Measurements from ENCODE around the gene SMPX.

Gene SMPX

DNA sequence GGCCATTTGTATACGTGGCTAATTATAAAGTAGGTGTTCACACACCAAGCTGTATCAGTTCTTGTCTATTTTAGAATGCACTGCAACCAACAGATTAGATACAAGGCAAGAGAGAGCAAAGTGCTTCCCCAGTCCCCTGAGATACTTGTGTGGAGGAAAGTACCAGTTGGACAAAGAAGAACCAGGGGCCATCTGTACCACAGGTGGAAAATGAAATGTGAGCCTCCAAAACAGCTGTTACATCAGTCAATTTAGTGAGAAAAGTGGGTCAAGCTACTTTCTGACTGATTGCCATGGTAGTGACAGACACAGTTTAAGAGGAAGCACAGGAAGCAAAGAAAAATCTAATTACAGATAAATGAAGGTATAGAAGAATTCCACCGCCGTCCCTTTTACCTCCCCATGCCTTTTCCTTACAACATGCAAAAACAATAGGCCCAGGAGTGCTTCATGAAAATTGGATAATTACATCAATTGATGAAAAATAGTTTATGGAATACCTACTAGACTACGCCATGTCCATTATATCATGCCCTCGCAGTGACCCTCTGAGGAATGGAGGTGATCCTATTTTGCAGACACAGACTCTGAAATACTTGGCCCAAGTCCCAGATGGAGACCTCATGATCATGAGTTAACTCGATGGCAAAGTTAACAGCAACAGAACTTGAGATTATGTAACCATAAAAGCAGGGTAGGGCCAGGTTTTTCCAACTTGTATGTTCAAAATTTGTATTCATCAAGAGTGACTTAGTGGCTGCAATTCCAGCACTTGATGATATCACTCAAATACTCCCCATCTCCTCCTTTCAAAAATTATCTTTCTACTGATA, 15.8 kb downstream of the SMPX start:
- no peak for FAIRE-seq

DNA sequence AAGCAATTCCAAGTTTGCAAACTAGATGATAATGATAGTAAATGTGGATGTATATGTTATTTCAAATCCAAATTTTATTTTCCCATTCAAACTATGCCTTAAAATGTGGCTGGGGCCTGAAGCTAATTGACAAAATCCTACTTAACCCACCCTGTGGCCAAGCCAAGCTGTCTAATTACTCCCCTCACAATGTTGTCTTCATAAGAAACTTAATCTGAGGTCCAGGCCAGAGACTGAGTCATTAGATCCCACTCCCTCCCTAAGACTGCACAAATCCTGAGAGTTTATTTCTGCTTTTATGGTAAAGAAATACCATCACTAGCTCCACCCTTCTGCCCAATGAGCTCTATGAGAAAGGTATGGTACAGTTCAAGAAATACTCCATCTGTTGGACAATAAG, 16.6 kb downstream of the SMPX start:
- no peak for FAIRE-seq

DNA sequence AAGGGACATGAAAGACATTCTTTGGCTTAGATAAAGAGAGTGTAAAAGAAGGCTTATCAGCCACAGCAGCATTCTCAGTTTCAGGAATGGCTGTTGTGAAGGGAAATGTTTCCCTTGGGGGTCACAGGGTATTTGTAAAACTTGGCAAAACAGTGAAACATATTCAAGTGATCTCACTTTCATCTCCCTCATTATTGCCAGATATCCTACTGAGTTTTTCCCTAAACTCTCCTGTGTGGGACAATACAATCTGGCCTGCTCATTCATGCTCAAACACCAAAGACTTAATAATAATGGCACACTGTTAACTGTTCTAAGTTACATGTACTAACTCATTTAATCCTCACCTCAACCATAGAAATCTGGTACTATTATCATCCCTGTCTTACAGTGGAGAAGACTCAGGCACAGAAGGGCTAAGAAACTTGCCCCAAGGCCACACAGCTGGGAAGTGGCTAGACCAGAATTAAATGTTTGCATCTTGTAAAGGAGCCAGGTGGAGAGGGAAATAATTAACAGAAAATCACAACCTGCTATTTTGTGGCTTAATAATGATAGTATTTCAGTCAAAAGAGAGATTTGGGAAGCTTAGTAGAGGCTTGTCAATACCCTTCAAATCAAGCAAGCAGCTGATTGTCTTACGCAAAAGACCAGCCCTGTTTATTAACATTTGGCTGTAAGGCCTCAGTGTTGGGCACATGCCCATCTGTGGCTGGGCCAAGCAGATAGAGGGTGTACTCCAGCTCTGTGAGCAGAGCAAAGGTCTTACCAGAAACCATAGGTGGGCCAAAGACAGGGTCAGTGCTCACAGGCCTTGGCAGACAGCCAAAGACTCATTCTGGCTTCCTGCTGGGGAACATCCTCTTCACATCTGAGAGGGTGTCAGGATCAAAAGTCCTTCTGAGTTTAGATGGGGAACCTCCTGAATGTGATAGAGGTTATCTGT, 17.3 kb downstream of the SMPX start:
- FAIRE-seq: no peak

DNA sequence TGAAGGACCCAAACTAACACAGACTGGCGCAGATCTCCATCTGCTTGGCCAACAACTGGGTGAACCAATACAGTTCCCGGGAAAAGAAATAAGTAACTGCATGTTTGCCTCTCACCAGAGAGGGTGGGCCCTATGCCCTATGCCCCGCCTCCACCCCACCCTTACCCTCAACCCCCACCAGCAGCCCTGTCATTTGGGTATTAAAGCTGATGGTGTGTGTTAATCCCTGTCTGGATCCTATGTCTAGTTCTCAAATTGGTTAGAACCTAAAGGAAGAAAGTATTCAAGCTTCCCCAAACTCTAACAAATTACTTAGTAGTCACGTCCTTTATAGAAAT, 19.0 kb downstream of the SMPX start:
- no peak for FAIRE-seq

DNA sequence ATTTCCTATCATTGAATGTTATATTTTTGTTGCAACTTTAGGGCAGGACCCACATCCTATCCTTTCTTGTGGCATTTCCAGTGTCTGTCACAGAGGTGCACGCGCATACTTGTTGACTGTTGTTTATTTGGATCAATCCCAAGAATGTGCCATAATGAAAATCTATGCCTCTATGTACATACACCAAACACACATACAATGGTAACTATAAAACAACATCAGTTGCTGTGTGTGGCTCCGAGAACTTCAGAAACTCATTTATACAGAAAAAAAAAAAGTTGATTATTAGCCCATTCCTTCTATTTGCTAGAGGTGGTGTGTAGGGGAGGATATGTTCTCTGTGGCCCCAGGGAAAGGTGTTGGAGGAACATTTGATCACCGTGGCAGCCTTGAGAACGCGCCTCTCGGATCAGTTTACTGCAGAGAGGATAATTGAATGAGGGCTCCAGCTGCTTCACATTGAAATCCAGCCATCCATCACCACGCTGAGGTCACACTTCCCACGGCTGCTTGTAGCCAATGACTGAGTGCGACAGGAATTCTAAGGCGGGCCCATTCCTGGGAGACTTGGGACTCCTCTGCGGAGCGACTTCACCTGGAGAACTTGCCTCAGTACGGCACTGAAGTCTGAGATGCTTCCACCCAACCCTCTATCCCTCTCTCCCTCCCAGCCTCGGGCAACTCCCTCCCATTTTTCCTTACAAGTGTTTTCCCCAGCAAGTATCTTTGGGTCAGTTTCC, 19.5 kb downstream of the SMPX start:
- FAIRE-seq: no peak

DNA sequence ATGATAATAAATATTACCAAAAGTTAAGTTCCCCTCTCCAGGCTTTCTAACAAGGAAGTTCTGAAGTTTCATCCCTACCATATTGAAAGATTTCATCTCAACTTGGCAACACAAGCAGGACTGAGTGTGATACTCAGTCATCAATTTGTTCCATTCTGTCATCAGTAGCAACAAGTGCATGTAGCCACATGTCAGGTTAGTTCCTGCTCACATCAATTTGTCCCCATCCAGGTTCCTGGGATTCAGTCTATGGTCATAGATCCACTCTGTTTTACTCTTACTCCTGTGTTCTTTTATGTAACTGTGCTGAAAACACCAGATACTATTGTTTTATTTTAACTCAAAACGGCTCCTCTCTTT, 22.2 kb downstream of the SMPX start:
- FAIRE-seq: no peak

DNA sequence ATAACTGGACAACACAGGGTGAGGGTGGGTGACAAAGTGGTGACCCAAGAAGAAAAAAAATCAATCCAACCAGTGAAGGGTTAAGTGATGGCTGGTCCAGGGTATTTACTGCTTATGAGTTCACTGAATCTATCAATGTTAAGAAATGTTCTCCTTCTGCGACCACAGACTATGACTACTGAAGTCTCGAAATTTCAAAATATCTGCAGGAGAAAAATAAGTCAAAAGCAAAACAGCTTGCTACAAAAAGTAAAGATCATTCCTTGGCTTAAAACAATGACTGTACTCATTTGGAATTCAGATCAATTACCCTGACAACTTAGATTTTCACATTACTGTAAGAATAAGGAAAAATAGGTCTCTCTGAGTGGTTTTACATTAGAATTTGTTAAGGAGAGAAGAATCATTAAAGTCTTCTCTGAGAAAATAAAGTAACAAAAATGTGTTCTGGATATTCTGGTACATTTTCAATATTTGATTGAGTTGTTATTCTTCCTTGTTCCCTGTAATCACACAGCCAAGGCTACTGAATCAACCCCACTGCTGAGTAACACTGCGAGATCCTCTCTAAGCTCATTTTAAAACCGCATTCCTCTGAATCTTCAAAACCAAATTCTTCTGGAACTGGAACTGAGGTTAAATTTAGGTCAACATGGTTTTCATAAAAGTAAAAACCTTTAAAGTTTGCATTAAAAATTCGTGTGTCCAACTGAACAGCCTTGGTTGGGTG, 22.7 kb downstream of the SMPX start:
- FAIRE-seq: no peak

DNA sequence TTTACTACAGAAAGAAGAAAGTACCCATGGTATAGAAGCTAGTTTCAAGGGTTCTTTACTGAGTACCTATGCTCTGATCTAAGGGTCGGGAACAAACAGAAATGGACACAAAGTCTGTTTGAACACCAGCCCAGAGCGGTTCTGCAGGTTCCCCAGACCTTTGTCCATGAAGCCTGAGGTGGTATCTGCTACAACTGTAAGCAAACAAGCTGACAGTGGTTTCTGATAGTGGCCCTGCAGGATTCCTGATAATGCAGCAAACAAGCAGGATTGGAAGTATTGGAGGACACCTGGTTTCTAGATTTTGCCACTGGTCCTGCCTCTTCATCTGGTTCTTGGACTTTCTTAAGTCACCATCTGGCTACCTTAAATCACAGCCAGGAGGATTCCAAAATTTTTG, 23.7 kb downstream of the SMPX start:
- no peak for FAIRE-seq

DNA sequence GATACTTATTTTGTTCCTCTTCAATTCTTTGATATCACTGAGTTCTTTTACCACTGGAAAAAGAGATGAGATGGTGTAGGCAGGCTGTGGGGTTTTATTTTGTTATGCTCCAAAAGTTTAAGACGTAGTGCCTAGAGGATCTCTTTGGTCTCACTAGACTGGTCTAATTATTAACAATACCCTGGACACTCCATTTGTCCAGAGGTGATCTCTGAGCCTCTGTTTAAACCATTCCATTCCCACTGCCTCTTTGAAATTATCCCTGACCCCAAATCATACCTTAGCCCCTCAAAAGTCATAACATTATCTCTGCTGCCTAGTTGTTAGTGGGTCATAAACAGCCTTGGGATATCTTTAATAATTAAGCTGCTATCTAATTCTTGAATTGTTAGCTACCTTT, 24.2 kb downstream of the SMPX start:
- FAIRE-seq: no peak

DNA sequence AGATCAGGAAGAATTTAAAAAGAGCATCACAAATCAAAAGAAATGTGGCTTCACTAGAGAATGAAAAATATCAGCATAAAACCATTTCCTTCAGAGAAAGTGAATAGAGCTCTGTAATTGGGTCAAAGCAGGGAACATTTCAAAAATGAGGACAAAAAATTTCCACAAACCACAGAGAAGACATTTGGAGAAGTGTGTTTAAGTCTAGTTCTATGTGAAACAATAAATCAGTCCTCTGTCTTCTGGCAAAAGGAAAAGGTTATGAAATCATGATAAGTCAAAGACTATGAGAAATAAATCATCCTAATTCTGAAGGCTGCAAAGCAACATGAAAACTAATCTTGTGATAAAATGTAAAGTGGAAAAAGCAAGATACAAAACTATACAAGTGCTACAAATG, 27.9 kb downstream of the SMPX start:
- no peak for FAIRE-seq

DNA sequence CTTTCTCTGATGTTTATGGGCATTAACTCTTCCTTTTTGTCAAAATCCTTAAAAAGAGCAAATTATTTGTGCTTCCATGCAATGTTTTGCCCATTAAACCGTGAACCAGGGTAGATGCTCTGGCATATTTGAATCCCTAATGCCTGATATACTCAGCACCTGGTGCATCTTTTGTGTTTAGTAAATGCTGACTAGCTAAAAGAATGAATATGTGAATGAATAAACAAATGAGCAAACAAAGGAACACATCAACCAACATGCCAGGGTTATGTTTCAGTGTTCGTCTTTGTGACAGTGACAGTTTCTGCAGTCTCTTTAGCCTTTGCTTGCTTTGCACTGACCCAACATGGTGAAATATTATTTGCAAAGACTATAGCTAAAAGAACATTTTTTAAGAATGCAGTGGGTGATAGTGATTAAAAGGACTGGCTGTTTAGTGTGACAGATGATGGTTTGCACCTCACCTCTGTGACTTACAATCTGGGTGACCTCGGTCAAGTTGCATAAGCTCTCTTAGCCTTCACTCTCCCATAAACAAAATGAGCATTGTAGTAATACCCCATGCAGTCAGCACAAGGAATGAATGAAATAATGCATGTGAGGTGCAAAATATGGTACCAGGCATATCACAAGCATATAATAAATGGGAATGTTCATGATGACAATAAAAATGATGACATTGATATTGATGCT, 29.5 kb downstream of the SMPX start:
- FAIRE-seq: no peak

DNA sequence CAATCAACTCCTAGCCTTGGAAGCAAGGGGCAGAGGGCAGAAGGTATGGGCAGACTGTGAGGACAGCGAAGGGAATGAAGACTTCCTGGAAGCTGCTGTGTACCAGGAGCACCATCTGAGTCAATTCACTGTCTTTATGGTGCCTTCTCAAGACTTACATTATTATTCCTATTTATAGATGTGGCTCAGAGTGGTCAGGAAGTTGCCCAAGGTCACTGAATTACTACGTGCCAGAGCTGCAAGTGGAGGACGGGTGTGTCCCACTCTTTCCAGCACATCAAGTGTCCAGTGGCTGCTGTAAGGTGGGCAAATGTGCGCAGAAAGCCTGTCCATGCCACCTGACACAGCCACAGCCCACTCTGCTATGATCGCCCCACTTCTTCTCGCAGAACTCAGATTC, 32.0 kb downstream of the SMPX start:
- FAIRE-seq: no peak

DNA sequence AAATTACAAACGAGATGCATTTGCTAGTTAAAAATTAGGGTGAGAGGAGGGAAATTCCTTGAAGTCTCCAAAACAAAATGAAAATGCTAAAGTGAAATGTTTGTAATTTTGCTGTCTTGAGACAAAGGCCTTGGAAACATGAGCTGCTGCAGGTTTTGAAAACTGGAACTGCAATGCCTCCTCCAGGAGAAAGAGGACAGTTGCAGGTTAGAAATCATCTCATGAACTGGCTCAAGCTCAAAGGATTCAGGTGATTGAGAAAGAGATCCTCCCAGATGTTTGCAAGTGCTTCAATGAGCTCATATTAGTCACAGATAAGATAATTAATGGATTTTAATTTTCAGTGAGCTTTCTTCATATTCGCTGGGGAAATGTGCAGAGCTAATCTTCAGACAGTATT, 32.4 kb downstream of the SMPX start:
- no peak for FAIRE-seq

DNA sequence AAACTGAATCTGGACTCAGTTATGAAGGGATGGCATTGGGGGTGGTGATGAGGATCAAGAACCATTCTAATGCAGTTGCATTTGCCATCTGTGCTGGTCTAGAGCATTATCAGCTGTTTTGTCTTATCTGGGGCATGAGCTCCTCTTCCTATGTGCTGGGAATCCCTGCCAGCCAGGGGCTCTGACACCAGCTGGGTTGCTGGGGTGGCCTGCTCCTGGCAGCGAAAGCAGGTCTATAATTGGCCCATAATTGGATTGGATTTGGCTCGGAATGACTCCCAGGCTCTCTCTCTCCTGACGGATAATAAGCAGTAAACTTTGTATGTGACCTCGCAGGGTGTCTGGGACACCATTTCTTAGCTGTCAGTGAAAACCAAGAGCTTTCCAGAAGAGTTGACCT, 34.1 kb downstream of the SMPX start:
- no peak for FAIRE-seq

DNA sequence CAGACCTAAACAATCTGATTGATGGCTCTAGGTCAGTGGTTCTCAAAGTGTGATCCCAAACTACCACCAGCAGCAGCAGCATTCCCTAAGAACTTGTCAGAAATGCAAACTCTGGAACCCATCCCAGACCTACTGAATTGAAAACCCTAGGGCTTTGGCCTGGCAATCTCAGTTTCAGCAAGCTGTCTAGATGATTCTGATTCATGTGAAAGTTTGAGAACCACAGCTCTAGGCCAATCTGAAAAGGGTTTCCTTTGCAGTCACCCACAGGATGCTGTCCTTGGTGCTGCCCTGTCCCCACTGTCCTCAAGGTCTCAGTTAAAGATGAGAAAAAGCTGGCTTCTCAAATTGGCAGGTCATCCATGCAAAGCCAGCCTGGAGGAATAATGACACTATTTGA, 34.8 kb downstream of the SMPX start:
- FAIRE-seq: no peak

DNA sequence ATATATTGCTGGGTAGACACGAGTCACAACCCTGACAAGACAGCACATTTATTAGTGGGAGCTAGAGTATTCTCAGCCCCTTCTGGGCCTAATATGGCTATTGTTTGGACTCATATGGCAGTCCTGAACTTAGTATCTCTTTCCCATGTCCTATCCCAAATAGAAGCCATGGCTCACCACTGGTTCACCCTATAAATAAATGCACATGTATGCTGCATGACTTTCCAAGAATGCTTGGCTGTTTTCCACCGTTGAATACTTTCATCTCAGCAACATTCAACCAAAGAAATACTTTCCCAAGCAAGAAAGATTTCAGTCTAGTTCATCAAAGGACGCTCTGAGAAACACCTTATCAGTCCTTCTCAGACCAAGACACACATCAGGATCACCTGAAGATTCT, 36.7 kb downstream of the SMPX start:
- FAIRE-seq: no peak

DNA sequence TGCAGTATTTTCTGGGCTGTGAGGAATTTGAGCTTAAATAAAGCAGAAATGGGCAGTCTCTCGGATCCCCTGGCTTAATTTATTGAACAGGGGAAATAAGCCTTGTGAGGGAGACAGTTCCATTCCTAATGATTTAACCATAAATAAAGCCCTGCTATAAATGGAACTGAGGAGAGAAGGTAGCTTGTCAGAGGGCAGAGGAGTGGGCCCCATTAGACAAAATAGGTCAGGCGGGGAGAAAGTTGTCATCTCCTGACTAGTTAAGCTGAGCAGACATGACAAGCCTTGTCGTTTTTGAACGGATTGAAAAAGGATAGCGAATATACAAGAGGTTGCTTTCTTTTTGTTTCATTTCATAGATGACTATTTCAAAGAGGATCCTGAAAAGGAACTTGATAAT, 39.3 kb downstream of the SMPX start:
- FAIRE-seq: no peak

DNA sequence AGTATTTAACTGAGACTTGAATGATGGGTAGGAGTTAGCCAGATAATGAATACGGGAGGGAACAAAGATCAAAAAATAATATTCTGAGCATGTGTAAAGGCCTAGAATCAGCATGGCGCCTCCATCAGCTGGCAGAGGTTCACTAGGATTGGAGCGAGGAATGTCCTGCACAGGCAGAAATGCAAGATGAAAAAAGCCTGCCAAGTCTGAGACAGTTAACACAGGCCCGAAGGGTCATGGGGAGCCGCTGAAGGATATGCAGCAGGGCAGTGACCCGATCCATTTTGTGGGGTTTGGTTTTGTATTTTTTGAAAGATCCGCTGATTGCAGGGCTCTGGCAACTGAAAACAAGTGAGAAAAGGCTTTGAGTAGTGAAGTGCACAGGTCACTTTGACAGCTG, 40.1 kb downstream of the SMPX start:
- FAIRE-seq: no peak

DNA sequence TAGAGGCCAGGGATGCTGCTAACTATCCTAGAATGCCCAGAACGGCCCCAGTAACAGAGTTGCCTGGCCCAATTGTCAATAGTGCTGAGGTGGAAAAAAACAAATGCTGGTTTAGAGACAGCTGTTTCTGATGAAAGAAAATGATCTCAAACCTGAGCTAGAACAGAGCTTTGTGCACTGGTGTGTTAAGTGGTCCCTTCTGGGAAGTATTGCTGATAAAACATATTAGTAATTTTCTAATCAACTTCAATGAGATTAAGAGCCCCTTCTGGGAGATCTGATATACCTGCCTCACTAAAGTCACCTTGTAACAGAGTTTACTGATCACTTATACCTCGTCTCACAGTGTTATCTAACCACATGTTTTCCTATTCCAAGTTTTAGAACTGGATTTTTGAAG, 42.1 kb downstream of the SMPX start:
- no peak for FAIRE-seq

DNA sequence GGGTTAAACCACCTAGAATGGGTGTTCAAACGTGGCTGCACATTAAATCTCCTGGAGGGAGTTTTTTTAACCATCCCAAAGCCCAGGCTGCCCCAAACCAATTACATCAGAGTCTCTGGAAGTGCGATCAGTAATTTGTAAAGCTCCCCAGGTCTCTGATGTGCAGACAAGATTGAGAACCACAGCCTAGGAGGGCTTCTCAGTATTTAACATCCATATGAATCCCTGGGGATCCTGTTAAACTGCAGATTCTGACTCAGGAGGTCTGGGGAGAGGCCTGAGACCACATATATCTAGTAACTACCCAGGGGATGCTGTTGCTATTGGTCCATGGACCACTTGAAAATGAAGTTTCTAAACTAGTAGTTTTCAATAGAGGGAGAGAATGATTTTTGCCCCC, 42.6 kb downstream of the SMPX start:
- no peak for FAIRE-seq

DNA sequence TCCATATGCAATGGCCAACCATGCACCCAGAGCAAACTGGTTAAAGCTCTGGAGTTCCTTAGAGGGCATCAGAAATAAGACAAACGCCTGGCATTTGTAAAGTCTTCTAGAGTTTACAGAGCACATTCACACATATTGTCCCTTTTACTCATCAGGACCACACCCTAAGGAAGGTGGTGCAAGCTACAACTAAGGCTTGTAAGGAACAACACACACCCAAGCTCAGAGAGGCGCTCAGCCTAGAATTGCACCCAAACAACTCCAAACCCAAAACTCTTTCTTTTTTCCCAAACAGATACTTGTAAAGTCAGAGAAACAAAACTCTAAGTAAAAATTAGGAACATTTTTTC, 46.1 kb downstream of the SMPX start:
- no peak for FAIRE-seq

DNA sequence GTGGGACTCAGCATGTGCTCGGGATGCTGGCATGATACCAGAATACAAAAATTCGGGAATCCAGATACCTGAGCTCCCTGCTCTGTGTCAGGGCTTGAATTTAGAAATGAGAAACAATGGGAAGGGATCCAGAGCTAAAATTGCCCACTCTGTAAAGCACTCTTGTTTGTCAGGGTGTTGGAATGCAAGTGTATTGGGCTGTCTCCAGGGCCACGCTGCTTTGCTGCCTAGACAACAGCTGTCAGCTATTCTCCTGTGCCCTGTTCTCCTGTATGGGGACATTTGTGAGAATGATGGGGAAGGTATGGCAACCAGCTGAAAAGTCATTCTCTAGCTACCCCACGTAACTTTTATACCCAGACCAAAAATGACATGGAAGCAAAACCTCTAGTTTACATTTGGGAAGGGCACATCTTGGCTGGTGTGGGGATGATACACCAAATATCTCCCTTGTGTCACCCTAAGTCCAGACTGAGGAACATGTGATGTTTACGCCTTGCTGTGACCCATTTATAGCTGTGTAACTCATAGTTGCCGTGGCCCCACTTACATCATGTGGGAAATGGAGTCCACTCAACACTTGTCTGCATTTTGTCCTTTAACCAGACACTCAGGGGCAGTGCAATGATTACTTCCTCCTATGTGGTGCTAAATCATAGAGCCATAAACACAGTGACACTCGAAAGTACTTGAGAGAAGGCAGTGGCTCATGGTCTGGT, 46.6 kb downstream of the SMPX start:
- no peak for FAIRE-seq
